ENCODE data around the gene ZNF417. TPM values are rescaled to one million over a fixed set of nuclear protein-coding genes. Genes with fewer than 3 reads are reported as not detected.
A peak's percentile ranks its signal among the peaks of the same experiment; 100 is the strongest.

ZNF417 gene
- total and polyA plus RNA-seq, 2 of the 4 experiments (the other 2 are of a cell fraction), result 4.0 to 23.1 TPM

- intact Hi-C loops (cut with micrococcal nuclease) (loop anchor here (2.0 kb wide), 1 partner anchor 207 kb away; no protein-coding TSS in a partner anchor), dilution Hi-C loops (cut with HindIII; ENCODE audit: low sequenced_read_pairs, unreplicated experiment) (no loop called here), in situ Hi-C loops (cut with MboI; ENCODE audit: low sequenced_read_pairs) (no loop called here)
- Histone ChIP-seq H3K4ac (ENCODE audit: low read depth, low read length) (peak within 1 kb of the TSS; percentile 22; the same call in 1 of the 2 replicates), H3K9ac (ENCODE audit: low read depth, low read length) (peak within 1 kb of the TSS; percentile 78), H2AFZ (replicated peaks; ENCODE audit: low read length, poor library complexity) (peak within 1 kb of the TSS; percentile 96), H4K91ac (ENCODE audit: insufficient read depth, low read depth, low read length) (no peak within 1 kb of the TSS), H3K9me1 (ENCODE audit: insufficient read depth, low read length) (0 out of 2 replicates have a peak, but pooled peaks cover 3% of the 10 kb centered on the region), H3K27ac (ENCODE audit: insufficient read depth, low read length) (peak within 1 kb of the TSS; percentile 18), H4K5ac (ENCODE audit: low read depth, low read length) (peak within 1 kb of the TSS; percentile 92), H4K20me1 (ENCODE audit: insufficient read depth, low read length) (no peaks in the 10 kb centered on the region), H3K27me3 (ENCODE audit: control insufficient read depth, insufficient read depth, low read length) (no peaks in the 10 kb centered on the region), H4K8ac (ENCODE audit: low read depth in 2 of 2, low read length in 2 of 2) (peak within 1 kb of the TSS; percentile 69 to 85), H3K4me2 (ENCODE audit: low read depth, low read length) (peak within 1 kb of the TSS; percentile 85), H3K4me3 (ENCODE audit: insufficient read depth, low read depth, low read length) (peak within 1 kb of the TSS; percentile 83), H3K23ac (ENCODE audit: low read depth, low read length) (no peak within 1 kb of the TSS), H3K14ac (replicated peaks; ENCODE audit: low read depth, low read length) (peak within 1 kb of the TSS; percentile 56; the same call in 1 of the 2 replicates), H2BK5ac (ENCODE audit: low read depth, low read length, poor library complexity, severe bottlenecking) (peak within 1 kb of the TSS; percentile 52), H2BK20ac (ENCODE audit: low read depth, low read length) (no peak within 1 kb of the TSS), H2AK9ac (replicated peaks; ENCODE audit: low read depth, low read length, poor library complexity) (peak within 1 kb of the TSS; percentile 86), H3K36me3 (ENCODE audit: control insufficient read depth, insufficient read depth, low read length) (peaks cover 16% of the 10 kb centered on the region), H3K79me1 (ENCODE audit: low read depth in 1 of 2, low read length in 2 of 2) (peaks cover 20 to 34% of the 10 kb centered on the region in 2 experiments), H3K9me3 (ENCODE audit: control insufficient read depth, insufficient read depth, low read length) (peaks cover 37% of the 10 kb centered on the region), H3K18ac (ENCODE audit: low read depth, low read length) (no peak within 1 kb of the TSS; the same call in 1 of the 2 replicates), H2BK15ac (ENCODE audit: low read depth, low read length) (no peak within 1 kb of the TSS), H3K4me1 (ENCODE audit: control insufficient read depth, insufficient read depth, low read length) (peaks cover 4% of the 10 kb centered on the region; the same call in 1 of the 2 replicates), H2AK5ac (ENCODE audit: low read depth, low read length) (no peak within 1 kb of the TSS), H2BK120ac (ENCODE audit: low read depth, low read length) (no peak within 1 kb of the TSS), H3K56ac (ENCODE audit: extremely low read depth, insufficient read depth, low read length) (no peak within 1 kb of the TSS; the same call in 1 of the 2 replicates)
- DNase-seq (peak; percentile 93), ATAC-seq (ENCODE audit: low read depth) (peak; percentile 99)
- WGBS, 2 experiments (ENCODE audit: extremely low coverage in 2 of 2, insufficient read length in 1 of 2), result 1% methylated on average over 18 of the region's 54 CpGs; no CpG with 5 or more reads in 1 of the 2 experiments
- POLR2A ChIA-PET (ENCODE audit: unreplicated experiment), result no interaction called here
- TF ChIP-seq MXI1 (IDR thresholded peaks at IDR 0.05; ENCODE audit: borderline replicate concordance, low read depth, low read length), result no peak; the same call in 1 of the 2 replicates
- TF ChIP-seq RAD21 (IDR thresholded peaks at IDR 0.05; ENCODE audit: low read length), result peak; percentile 26
- TF ChIP-seq POLR2A (IDR thresholded peaks at IDR 0.05; ENCODE audit: low read depth, low read length), result peak; percentile 37; the same call in 1 of the 2 replicates
- TF ChIP-seq FOS (IDR thresholded peaks at IDR 0.05; ENCODE audit: low read depth, low read length), result no peak
- peak; percentile 71 for TF ChIP-seq CTCF (conservative IDR thresholded peaks at IDR 0.05; ENCODE audit: low read depth, low read length)
- TF ChIP-seq BHLHE40 (IDR thresholded peaks at IDR 0.05; ENCODE audit: low read depth, low read length), result no peak
- TF ChIP-seq RCOR1 (IDR thresholded peaks at IDR 0.05; ENCODE audit: insufficient replicate concordance, low read length), result no peak
- peak; percentile 83; the same call in 1 of the 2 replicates for TF ChIP-seq MAZ (IDR thresholded peaks at IDR 0.05; ENCODE audit: borderline replicate concordance, low read depth, low read length)
- TF ChIP-seq MAFK (IDR thresholded peaks at IDR 0.05; ENCODE audit: low read depth, low read length), result no peak; the same call in 1 of the 2 replicates
- TF ChIP-seq SMC3 (IDR thresholded peaks at IDR 0.05; ENCODE audit: low read depth, low read length), result no peak
- CTCF ChIA-PET, result no interaction called here
- no TSS peak for BruUV-seq (replicated peaks)
Observed at GRCh38 chr19:57947419-57948134, 31.2 kb upstream of the ZNF417 start, which contains the start of gene ZNF256. Gene ZNF256 (minus strand): TSS chr19:57947706. CDS start chr19:57947474, 232 bp downstream.

Data from IMR-90 (cell line).